ENCODE results near the gene RAB27A. TPM values are rescaled to one million over a fixed set of nuclear protein-coding genes. Genes with fewer than 3 reads are reported as not detected.

RAB27A gene
- total and polyA plus RNA-seq, 2 donors (not counting 1 experiment from before 2014, with no cell fraction given), result 14.4 to 47.4 TPM

- TF ChIP-seq EZH2 (IDR thresholded peaks at IDR 0.05; ENCODE audit: low read length, missing control alignments) (no peak), CTCF (conservative IDR thresholded peaks at IDR 0.05 in 1 of 2, IDR thresholded peaks at IDR 0.05 in 1 of 2; ENCODE audit: low read depth in 1 of 2, low read length in 2 of 2) (no peak)
- Histone ChIP-seq H3K36me3 (ENCODE audit: control insufficient read depth, insufficient read depth, low read length) (no peaks in the 10 kb centered on the region), H3K9ac (ENCODE audit: insufficient read depth, low read length) (no peak overlapping the region), H3K4me2 (ENCODE audit: extremely low read depth, insufficient read depth, low read length) (no peak overlapping the region), H3K4me3 (replicated peaks in 1 of 4; ENCODE audit: control extremely low read depth in 1 of 4, insufficient read depth in 1 of 4, low read depth in 3 of 4, low read length in 4 of 4) (no peak overlapping the region), H3K27ac (ENCODE audit: insufficient read depth, low read length) (no peak overlapping the region), H3K9me3 (ENCODE audit: control insufficient read depth, insufficient read depth, low read depth, low read length) (no peaks in the 10 kb centered on the region), H3K27me3 (ENCODE audit: control insufficient read depth, insufficient read depth, low read length) (no peaks in the 10 kb centered on the region), H4K20me1 (ENCODE audit: control insufficient read depth, extremely low read depth, insufficient read depth, low read length) (no peaks in the 10 kb centered on the region), H3K4me1 (ENCODE audit: control insufficient read depth, extremely low read depth, insufficient read depth, low read length) (no peaks in the 10 kb centered on the region), H3K79me2 (ENCODE audit: control insufficient read depth, insufficient read depth, low read length) (no peaks in the 10 kb centered on the region), H2AFZ (ENCODE audit: low read length) (no peak overlapping the region)
- no peak for DNase-seq (ENCODE audit: low read depth in 2 of 2)
Measured at GRCh38 chr15:55238877-55239276, 50.7 kb downstream of the RAB27A start.

- TF ChIP-seq CTCF (conservative IDR thresholded peaks at IDR 0.05 in 1 of 2, IDR thresholded peaks at IDR 0.05 in 1 of 2; ENCODE audit: low read depth in 1 of 2, low read length in 2 of 2), result no peak
- TF ChIP-seq EZH2 (IDR thresholded peaks at IDR 0.05; ENCODE audit: low read length, missing control alignments), result no peak
- H3K9ac ChIP-seq (ENCODE audit: insufficient read depth, low read length), result no peak overlapping the region
- no peaks in the 10 kb centered on the region for H3K27me3 ChIP-seq (ENCODE audit: control insufficient read depth, insufficient read depth, low read length)
Measured at GRCh38 chr15:55237219-55238130, 52.1 kb downstream of the RAB27A start.

GRCh38 chr15:55235546-55236036 is 54.0 kb downstream of the RAB27A start:
- Histone ChIP-seq H2AFZ (ENCODE audit: low read length) (no peak overlapping the region), H3K27me3 (ENCODE audit: control insufficient read depth, insufficient read depth, low read length) (no peaks in the 10 kb centered on the region), H3K9ac (ENCODE audit: insufficient read depth, low read length) (no peak overlapping the region), H3K36me3 (ENCODE audit: control insufficient read depth, insufficient read depth, low read length) (no peaks in the 10 kb centered on the region), H3K4me2 (ENCODE audit: extremely low read depth, insufficient read depth, low read length) (no peak overlapping the region), H3K4me1 (ENCODE audit: control insufficient read depth, extremely low read depth, insufficient read depth, low read length) (no peaks in the 10 kb centered on the region), H3K4me3 (replicated peaks in 1 of 4; ENCODE audit: control extremely low read depth in 1 of 4, insufficient read depth in 1 of 4, low read depth in 3 of 4, low read length in 4 of 4) (no peak overlapping the region), H3K9me3 (ENCODE audit: control insufficient read depth, insufficient read depth, low read depth, low read length) (no peaks in the 10 kb centered on the region), H4K20me1 (ENCODE audit: control insufficient read depth, extremely low read depth, insufficient read depth, low read length) (no peaks in the 10 kb centered on the region), H3K79me2 (ENCODE audit: control insufficient read depth, insufficient read depth, low read length) (no peaks in the 10 kb centered on the region), H3K27ac (ENCODE audit: insufficient read depth, low read length) (no peak overlapping the region)
- TF ChIP-seq CTCF (conservative IDR thresholded peaks at IDR 0.05 in 1 of 2, IDR thresholded peaks at IDR 0.05 in 1 of 2; ENCODE audit: low read depth in 1 of 2, low read length in 2 of 2) (no peak), EZH2 (IDR thresholded peaks at IDR 0.05; ENCODE audit: low read length, missing control alignments) (no peak)
- no peak for DNase-seq (ENCODE audit: low read depth in 2 of 2)

More at GRCh38 chr15:55237219-55238130, 52.1 kb downstream of the RAB27A start:
- no peak overlapping the region for H3K4me3 ChIP-seq (replicated peaks in 1 of 4; ENCODE audit: control extremely low read depth in 1 of 4, insufficient read depth in 1 of 4, low read depth in 3 of 4, low read length in 4 of 4)
- no peaks in the 10 kb centered on the region for H3K9me3 ChIP-seq (ENCODE audit: control insufficient read depth, insufficient read depth, low read depth, low read length)
- no peaks in the 10 kb centered on the region for H3K36me3 ChIP-seq (ENCODE audit: control insufficient read depth, insufficient read depth, low read length)
- no peak overlapping the region for H3K4me2 ChIP-seq (ENCODE audit: extremely low read depth, insufficient read depth, low read length)
- H2AFZ ChIP-seq (ENCODE audit: low read length), result no peak overlapping the region
- DNase-seq (ENCODE audit: low read depth in 2 of 2), result no peak
- H3K4me1 ChIP-seq (ENCODE audit: control insufficient read depth, extremely low read depth, insufficient read depth, low read length), result no peaks in the 10 kb centered on the region
- no peaks in the 10 kb centered on the region for H4K20me1 ChIP-seq (ENCODE audit: control insufficient read depth, extremely low read depth, insufficient read depth, low read length)
- H3K79me2 ChIP-seq (ENCODE audit: control insufficient read depth, insufficient read depth, low read length), result no peaks in the 10 kb centered on the region
- H3K27ac ChIP-seq (ENCODE audit: insufficient read depth, low read length), result no peak overlapping the region

Measured in fibroblast of lung (primary cell).